AG20443 (cell line): ENCODE results near the gene OPN1SW.

Source experiments
- DNase-seq: peaks from one replicate; pipeline ENCODE4 v3.0.0; 2012; ENCODE audit warnings: low spot score, mixed read lengths

OPN1SW gene

GRCh38 chr7:128732521-128733277 is 42.9 kb downstream of the OPN1SW start:
- DNase-seq, result no peak

GRCh38 chr7:128731184-128731583 is 44.4 kb downstream of the OPN1SW start:
- DNase-seq, result no peak

DNA sequence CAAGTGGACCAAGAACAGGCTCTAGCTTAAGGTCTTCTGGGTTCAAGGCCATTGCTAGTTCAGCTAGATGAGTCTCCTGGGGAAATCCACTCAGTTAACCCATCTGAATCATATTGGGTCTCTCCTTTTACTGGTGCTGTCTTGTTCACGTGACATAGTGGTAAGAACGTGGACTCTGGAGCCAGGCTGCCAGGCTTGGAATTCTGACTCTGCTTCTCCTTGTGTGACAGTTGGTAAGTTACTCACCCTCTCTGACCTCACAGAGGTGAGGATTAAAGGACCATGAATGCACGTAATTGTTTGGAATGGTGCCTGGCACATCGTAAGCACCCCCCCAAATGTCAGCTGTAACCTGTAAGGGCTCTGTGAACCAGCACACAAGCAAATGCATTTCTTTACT is 46.1 kb downstream of the OPN1SW start:
- DNase-seq, result no peak

DNA sequence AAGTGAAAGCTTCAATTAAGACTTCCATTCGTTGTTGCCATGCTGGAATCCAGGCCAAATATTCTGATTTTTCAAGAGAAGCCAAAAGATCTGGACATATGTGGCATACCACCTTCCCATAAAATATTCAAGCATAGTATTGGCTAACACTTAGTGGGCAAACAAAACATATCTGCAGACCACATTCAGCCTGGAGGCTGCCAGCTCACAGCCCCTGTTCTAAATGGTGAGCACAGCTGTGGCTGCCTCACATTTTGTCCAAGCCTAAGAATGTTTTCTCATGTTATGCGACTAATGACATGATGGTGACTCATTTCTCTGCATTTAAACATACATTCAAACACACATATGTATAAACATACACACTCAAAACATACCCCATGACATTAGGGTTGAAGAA is 47.0 kb downstream of the OPN1SW start:
- DNase-seq, result peak; percentile 31

- DNase-seq, result no peak
These were observed 48.4 kb downstream of the OPN1SW start for GRCh38 chr7:128727239-128727638.

DNA sequence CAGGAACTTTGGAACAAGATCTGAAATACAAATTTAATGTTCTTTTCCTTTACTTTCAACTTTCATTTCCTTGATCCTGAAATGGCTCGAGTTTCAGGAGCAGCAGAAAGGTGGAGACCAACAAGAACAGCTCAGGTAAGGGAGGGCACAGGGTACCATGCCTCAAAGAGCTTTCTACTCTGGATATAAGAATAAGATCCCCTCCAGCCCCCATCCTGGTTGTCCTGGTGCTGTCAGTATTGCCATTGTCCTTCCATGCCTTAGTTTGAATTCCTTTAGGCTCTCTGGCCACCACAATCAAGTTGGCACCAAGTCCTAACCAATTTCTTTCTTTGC is 48.9 kb downstream of the OPN1SW start:
- no peak for DNase-seq

- no peak for DNase-seq
These were observed 49.4 kb downstream of the OPN1SW start for GRCh38 chr7:128726059-128726736.

- no peak for DNase-seq
These were observed 50.1 kb downstream of the OPN1SW start for GRCh38 chr7:128725531-128725930.

- DNase-seq, result no peak
These were observed 50.9 kb downstream of the OPN1SW start for GRCh38 chr7:128724743-128725142.
